ENCODE data around the gene FCGR2B.

The FCGR2B gene

DNA sequence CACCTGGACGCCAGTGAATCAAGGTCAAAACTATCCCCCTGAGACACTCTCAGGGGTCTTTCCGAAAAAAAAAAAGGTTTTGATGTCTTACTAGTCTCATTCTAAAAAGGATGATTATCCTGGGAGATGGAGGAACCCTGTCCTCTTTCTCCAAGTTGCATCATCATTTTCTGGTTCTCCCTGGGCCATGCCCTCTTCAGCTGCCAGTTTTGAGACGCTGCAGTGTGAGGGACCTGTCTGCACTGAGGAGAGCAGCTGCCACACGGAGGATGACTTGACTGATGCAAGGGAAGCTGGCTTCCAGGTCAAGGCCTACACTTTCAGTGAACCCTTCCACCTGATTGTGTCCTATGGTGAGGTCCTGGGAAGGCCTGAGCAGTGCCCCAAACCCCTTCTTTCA, 47.6 kb downstream of the FCGR2B start:
- Mint-ChIP-seq H3K4me1 (peaks cover 16% of the 10 kb centered on the region), H3K9me3 (no peaks in the 10 kb centered on the region), H3K27ac (no peak overlapping the region), H3K27me3 (ENCODE audit: low read depth, poor library complexity) (peaks cover 37% of the 10 kb centered on the region), H3K4me3 (no peak overlapping the region), H3K36me3 (ENCODE audit: low read depth) (no peaks in the 10 kb centered on the region)
- TF ChIP-seq, protein P1, sequence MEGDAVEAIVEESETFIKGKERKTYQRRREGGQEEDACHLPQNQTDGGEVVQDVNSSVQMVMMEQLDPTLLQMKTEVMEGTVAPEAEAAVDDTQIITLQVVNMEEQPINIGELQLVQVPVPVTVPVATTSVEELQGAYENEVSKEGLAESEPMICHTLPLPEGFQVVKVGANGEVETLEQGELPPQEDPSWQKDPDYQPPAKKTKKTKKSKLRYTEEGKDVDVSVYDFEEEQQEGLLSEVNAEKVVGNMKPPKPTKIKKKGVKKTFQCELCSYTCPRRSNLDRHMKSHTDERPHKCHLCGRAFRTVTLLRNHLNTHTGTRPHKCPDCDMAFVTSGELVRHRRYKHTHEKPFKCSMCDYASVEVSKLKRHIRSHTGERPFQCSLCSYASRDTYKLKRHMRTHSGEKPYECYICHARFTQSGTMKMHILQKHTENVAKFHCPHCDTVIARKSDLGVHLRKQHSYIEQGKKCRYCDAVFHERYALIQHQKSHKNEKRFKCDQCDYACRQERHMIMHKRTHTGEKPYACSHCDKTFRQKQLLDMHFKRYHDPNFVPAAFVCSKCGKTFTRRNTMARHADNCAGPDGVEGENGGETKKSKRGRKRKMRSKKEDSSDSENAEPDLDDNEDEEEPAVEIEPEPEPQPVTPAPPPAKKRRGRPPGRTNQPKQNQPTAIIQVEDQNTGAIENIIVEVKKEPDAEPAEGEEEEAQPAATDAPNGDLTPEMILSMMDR (IDR thresholded peaks at IDR 0.05): no peak
- DNase-seq: no peak

DNA sequence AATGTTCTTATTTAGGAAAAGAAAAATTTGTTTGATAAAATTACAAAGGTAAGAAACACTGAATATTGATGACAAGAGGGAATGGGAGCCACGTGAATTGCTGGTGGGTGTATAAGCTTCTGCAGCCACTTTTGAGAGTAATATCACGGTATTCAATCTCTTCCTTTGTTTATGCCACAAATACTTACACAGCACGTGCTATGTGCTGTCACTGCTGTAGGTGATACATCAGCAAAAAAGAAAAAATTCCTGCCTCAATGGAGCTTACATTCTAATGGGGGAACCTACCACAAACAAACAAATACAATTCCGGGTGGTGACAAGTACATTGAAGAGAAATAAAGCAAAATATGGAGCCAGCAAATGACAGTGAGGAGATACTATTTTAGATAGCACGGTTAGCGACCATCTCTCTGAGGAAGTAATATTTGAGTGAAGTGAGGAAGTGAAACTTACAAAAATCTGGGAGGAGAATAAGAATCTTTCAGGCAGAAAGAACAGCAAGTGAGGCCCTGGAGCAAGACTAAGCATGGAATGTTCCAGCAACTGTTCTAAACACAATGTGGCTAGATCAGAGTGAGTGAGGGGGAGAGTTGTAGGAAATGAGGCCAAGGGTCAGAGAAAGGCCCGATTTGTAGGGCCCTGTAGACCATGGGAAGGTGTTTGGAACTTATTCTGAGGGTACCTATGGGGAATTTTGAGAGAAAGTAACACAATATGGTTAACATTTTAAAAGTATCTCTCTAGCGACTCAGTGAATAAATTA, 55.8 kb downstream of the FCGR2B start:
- peaks cover 58% of the 10 kb centered on the region for H3K27me3 Mint-ChIP-seq (ENCODE audit: low read depth, poor library complexity)
- no peaks in the 10 kb centered on the region for H3K36me3 Mint-ChIP-seq (ENCODE audit: low read depth)
- TF ChIP-seq, protein P1 (IDR thresholded peaks at IDR 0.05): no peak
- no peak for DNase-seq
- H3K4me1 Mint-ChIP-seq: peaks cover 17% of the 10 kb centered on the region
- H3K4me3 Mint-ChIP-seq: no peak overlapping the region
- H3K27ac Mint-ChIP-seq: no peak overlapping the region
- H3K9me3 Mint-ChIP-seq: no peaks in the 10 kb centered on the region

DNA sequence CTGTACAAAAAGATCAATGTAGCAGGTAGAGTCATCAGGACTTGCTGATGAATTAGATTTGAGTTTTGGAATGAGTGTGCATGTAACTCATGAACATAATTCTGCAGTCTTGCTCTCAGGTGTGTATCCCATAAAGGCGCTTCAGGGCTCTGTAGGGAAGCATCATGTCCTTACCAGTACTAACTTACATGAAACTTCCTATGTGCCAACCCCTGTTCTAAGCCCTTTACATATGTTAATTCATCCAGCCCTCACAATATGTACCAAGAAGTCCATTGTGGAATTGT, 56.3 kb downstream of the FCGR2B start:
- TF ChIP-seq, protein P1 (IDR thresholded peaks at IDR 0.05): no peak

DNA sequence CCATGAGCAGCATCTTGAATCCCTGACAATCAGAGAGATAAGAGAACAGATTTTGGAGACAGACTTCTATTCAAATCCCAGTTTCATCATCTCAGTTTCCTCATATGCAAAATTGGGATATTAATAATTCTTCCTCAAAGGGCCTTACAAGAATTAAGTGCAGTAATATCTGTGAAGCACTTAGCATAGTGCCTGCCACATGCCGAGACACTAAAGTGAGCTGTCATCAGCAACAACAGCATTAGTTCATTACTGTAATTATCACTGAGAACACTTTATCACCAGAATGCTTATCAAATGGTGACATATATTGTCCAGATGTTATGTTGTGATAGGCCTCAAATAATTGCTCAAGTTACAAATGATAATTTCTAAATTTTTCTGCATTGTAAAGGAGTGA, 57.5 kb downstream of the FCGR2B start:
- no peaks in the 10 kb centered on the region for H3K36me3 Mint-ChIP-seq (ENCODE audit: low read depth)
- no peak overlapping the region for H3K27ac Mint-ChIP-seq
- TF ChIP-seq, protein P1 (IDR thresholded peaks at IDR 0.05): no peak
- H3K4me1 Mint-ChIP-seq: peaks cover 20% of the 10 kb centered on the region
- DNase-seq: no peak
- H3K4me3 Mint-ChIP-seq: no peak overlapping the region
- peaks cover 70% of the 10 kb centered on the region for H3K27me3 Mint-ChIP-seq (ENCODE audit: low read depth, poor library complexity)
- no peaks in the 10 kb centered on the region for H3K9me3 Mint-ChIP-seq

More for the DNA sequence above, 56.3 kb downstream of the FCGR2B start:
- Mint-ChIP-seq H3K27me3 (ENCODE audit: low read depth, poor library complexity) (peaks cover 64% of the 10 kb centered on the region), H3K4me3 (no peak overlapping the region), H3K9me3 (no peaks in the 10 kb centered on the region), H3K4me1 (peaks cover 17% of the 10 kb centered on the region), H3K27ac (no peak overlapping the region), H3K36me3 (ENCODE audit: low read depth) (no peaks in the 10 kb centered on the region)
- DNase-seq: no peak

DNA sequence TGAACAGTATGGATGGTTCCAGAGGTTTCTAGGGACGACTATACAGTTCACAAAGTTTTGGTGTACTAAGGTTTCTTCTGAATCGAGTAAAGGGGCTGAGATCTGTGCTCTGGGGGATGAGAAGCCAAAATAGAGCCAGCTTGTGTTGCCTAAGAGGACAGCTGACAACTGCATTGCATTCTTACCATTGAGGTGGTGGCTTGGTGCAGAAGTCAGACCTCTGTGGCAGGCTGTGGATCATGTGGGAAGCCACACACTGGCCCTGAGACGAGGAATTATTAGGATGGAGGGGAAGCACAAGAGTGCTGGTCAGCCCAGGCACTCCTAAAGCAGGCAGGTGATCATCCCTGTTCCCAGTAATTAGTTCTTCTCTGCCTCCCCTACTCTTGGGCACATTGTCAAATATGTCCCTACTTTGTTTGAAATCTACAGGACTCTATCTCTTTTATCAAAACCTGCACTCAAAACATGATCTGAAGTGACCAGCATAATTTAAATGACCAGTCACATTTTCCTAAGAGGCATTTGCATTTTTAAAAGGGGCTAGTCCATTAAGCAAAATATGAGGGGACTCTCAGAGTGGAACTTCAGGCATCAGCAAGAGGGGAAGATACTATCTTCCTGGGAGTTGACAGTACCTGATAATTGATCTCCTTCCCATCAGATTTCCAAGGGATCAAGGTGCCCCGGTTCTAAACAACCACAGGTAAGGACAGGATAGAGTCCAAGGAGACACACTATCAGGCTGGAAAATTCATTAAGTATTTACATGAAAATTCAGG, 58.2 kb downstream of the FCGR2B start, which contains the start of gene FCRLB:
Gene FCRLB (plus strand): TSS at position 589 of the 782 bp plus-strand sequence. CDS start 1,129 bp downstream, outside the sequence.
- H3K9me3 Mint-ChIP-seq: no peaks in the 10 kb centered on the region
- TF ChIP-seq, protein P1 (IDR thresholded peaks at IDR 0.05): no peak
- H3K4me1 Mint-ChIP-seq: peaks cover 20% of the 10 kb centered on the region
- no peak for DNase-seq
- peaks cover 77% of the 10 kb centered on the region for H3K27me3 Mint-ChIP-seq (ENCODE audit: low read depth, poor library complexity)
- peak within 1 kb of the TSS; percentile 57 for H3K27ac Mint-ChIP-seq
- H3K36me3 Mint-ChIP-seq (ENCODE audit: low read depth): no peaks in the 10 kb centered on the region
- H3K4me3 Mint-ChIP-seq: no peak within 1 kb of the TSS
